ENCODE results near the gene SPRYD3. TPM values are rescaled to one million over a fixed set of nuclear protein-coding genes. Genes with fewer than 3 reads are reported as not detected.

Gene SPRYD3
- total and polyA plus RNA-seq, 2 of the 4 experiments (the other 2 are of a cell fraction), result 25.6 to 27.8 TPM

DNA sequence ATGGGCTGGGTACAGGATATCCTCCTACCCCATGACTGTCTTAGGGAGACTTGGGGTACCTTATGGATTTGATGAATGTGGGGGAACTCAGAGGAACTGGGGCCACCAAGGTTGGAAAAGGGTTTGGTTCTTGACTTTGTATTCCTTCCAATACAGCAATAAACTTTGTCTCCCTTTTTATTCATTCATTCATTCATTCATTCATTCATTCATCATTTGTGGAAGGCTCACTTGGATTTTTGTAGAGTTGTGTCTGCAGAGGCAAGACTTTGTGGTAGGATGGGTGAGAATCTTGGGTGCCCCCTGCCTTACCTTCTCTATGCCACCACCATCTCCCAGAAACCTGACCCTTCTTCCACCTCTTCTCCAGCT, 45.1 kb upstream of the SPRYD3 start:
- H2BK120ac ChIP-seq (ENCODE audit: low read depth, low read length), result no peak overlapping the region
- no peaks in the 10 kb centered on the region for H3K79me1 ChIP-seq (ENCODE audit: low read depth in 1 of 2, low read length in 2 of 2)
- no peak overlapping the region for H3K14ac ChIP-seq (replicated peaks; ENCODE audit: low read depth, low read length)
- ATAC-seq (ENCODE audit: low read depth), result no peak
- no peak overlapping the region for H4K8ac ChIP-seq (ENCODE audit: low read depth in 2 of 2, low read length in 2 of 2)
- no peak overlapping the region for H2AK5ac ChIP-seq (ENCODE audit: low read depth, low read length)
- peaks cover 3% of the 10 kb centered on the region; the same call in 1 of the 2 replicates for H3K4me1 ChIP-seq (ENCODE audit: control insufficient read depth, insufficient read depth, low read length)
- no peak overlapping the region for H3K4me3 ChIP-seq (ENCODE audit: insufficient read depth, low read depth, low read length)
- TF ChIP-seq NFE2L2 (IDR thresholded peaks at IDR 0.05; ENCODE audit: low read depth, low read length) (no peak), RFX5 (IDR thresholded peaks at IDR 0.05; ENCODE audit: low read depth, low read length) (no peak), MXI1 (IDR thresholded peaks at IDR 0.05; ENCODE audit: borderline replicate concordance, low read depth, low read length) (no peak), ELK1 (IDR thresholded peaks at IDR 0.05; ENCODE audit: borderline replicate concordance, low read depth, low read length) (no peak), USF2 (IDR thresholded peaks at IDR 0.05; ENCODE audit: low read depth, low read length) (no peak), MAZ (IDR thresholded peaks at IDR 0.05; ENCODE audit: borderline replicate concordance, low read depth, low read length) (no peak), BHLHE40 (IDR thresholded peaks at IDR 0.05; ENCODE audit: low read depth, low read length) (no peak), FOS (IDR thresholded peaks at IDR 0.05; ENCODE audit: low read depth, low read length) (no peak), RAD21 (IDR thresholded peaks at IDR 0.05; ENCODE audit: low read length) (no peak), RCOR1 (IDR thresholded peaks at IDR 0.05; ENCODE audit: insufficient replicate concordance, low read length) (no peak), POLR2A (IDR thresholded peaks at IDR 0.05; ENCODE audit: low read depth, low read length) (no peak), CEBPB (IDR thresholded peaks at IDR 0.05; ENCODE audit: low read depth, low read length) (no peak), MAFK (IDR thresholded peaks at IDR 0.05; ENCODE audit: low read depth, low read length) (no peak), SMC3 (IDR thresholded peaks at IDR 0.05; ENCODE audit: low read depth, low read length) (no peak)
- H3K9me3 ChIP-seq (ENCODE audit: control insufficient read depth, insufficient read depth, low read length), result no peaks in the 10 kb centered on the region
- no peak overlapping the region for H2BK20ac ChIP-seq (ENCODE audit: low read depth, low read length)
- peaks cover 2% of the 10 kb centered on the region; the same call in 1 of the 2 replicates for H3K27me3 ChIP-seq (ENCODE audit: control insufficient read depth, insufficient read depth, low read length)
- H4K91ac ChIP-seq (ENCODE audit: insufficient read depth, low read depth, low read length), result no peak overlapping the region
- CTCF ChIA-PET, result no interaction called here
- no TSS peak for BruUV-seq (replicated peaks)
- dilution Hi-C loops (cut with HindIII; ENCODE audit: low sequenced_read_pairs, unreplicated experiment), result no loop called here
- H4K20me1 ChIP-seq (ENCODE audit: insufficient read depth, low read length), result no peaks in the 10 kb centered on the region
- DNase-seq, result no peak
- no peak overlapping the region; the same call in 1 of the 2 replicates for H3K4ac ChIP-seq (ENCODE audit: low read depth, low read length)
- H3K23ac ChIP-seq (ENCODE audit: low read depth, low read length), result no peak overlapping the region
- no peak overlapping the region for H2AFZ ChIP-seq (replicated peaks; ENCODE audit: low read length, poor library complexity)
- no peak overlapping the region for H3K9ac ChIP-seq (ENCODE audit: low read depth, low read length)
- in situ Hi-C loops (cut with MboI; ENCODE audit: low sequenced_read_pairs), result no loop called here
- intact Hi-C loops (cut with micrococcal nuclease), result no loop called here
- no peak overlapping the region for H2BK5ac ChIP-seq (ENCODE audit: low read depth, low read length, poor library complexity, severe bottlenecking)
- no peak overlapping the region for H3K56ac ChIP-seq (ENCODE audit: extremely low read depth, insufficient read depth, low read length)
- POLR2A ChIA-PET (ENCODE audit: unreplicated experiment), result no interaction called here
- H2BK15ac ChIP-seq (ENCODE audit: low read depth, low read length), result no peak overlapping the region
- no peak overlapping the region for H3K27ac ChIP-seq (ENCODE audit: insufficient read depth, low read length)
- H2AK9ac ChIP-seq (replicated peaks; ENCODE audit: low read depth, low read length, poor library complexity), result no peak overlapping the region
- H4K5ac ChIP-seq (ENCODE audit: low read depth, low read length), result no peak overlapping the region
- no peaks in the 10 kb centered on the region for H3K36me3 ChIP-seq (ENCODE audit: control insufficient read depth, insufficient read depth, low read length)
- no peak overlapping the region for H3K4me2 ChIP-seq (ENCODE audit: low read depth, low read length)
- peaks cover 10% of the 10 kb centered on the region for H3K9me1 ChIP-seq (ENCODE audit: insufficient read depth, low read length)
- no peak overlapping the region for H3K18ac ChIP-seq (ENCODE audit: low read depth, low read length)

All from IMR-90 (cell line).